ENCODE results near the gene CHST11.

Gene CHST11

GRCh38 chr12:104632724-104633201 lies 176.0 kb downstream of the CHST11 start:
- H3K27ac Mint-ChIP-seq, result no peak overlapping the region
- H3K9me3 Mint-ChIP-seq, result no peaks in the 10 kb centered on the region
- no peak overlapping the region for H3K4me3 Mint-ChIP-seq
- no peaks in the 10 kb centered on the region for H3K27me3 Mint-ChIP-seq
- peaks cover 32% of the 10 kb centered on the region for H3K4me1 Mint-ChIP-seq (ENCODE audit: low read depth)
- peaks cover 8% of the 10 kb centered on the region for H3K36me3 Mint-ChIP-seq (ENCODE audit: low read depth)

GRCh38 chr12:104634044-104634443 lies 177.3 kb downstream of the CHST11 start:
- no peaks in the 10 kb centered on the region for H3K27me3 Mint-ChIP-seq
- peaks cover 8% of the 10 kb centered on the region for H3K36me3 Mint-ChIP-seq (ENCODE audit: low read depth)
- peaks cover 45% of the 10 kb centered on the region for H3K4me1 Mint-ChIP-seq (ENCODE audit: low read depth)
- peak overlapping the region; percentile 26 for H3K27ac Mint-ChIP-seq
- no peaks in the 10 kb centered on the region for H3K9me3 Mint-ChIP-seq
- H3K4me3 Mint-ChIP-seq, result no peak overlapping the region

GRCh38 chr12:104634852-104635251 lies 178.1 kb downstream of the CHST11 start:
- no peak overlapping the region for H3K27ac Mint-ChIP-seq
- peaks cover 6% of the 10 kb centered on the region for H3K9me3 Mint-ChIP-seq
- peaks cover 15% of the 10 kb centered on the region for H3K36me3 Mint-ChIP-seq (ENCODE audit: low read depth)
- no peak overlapping the region for H3K4me3 Mint-ChIP-seq
- no peaks in the 10 kb centered on the region for H3K27me3 Mint-ChIP-seq
- H3K4me1 Mint-ChIP-seq (ENCODE audit: low read depth), result peaks cover 53% of the 10 kb centered on the region

- Mint-ChIP-seq H3K36me3 (ENCODE audit: low read depth) (peaks cover 23% of the 10 kb centered on the region), H3K27ac (no peak overlapping the region), H3K4me3 (no peak overlapping the region), H3K4me1 (ENCODE audit: low read depth) (peaks cover 60% of the 10 kb centered on the region), H3K9me3 (peaks cover 10% of the 10 kb centered on the region), H3K27me3 (no peaks in the 10 kb centered on the region)
Measured at GRCh38 chr12:104635607-104636343, 179.0 kb downstream of the CHST11 start.

GRCh38 chr12:104636496-104636895 lies 179.7 kb downstream of the CHST11 start:
- H3K27ac Mint-ChIP-seq, result peak overlapping the region; percentile 9
- peaks cover 10% of the 10 kb centered on the region for H3K9me3 Mint-ChIP-seq
- no peaks in the 10 kb centered on the region for H3K27me3 Mint-ChIP-seq
- H3K4me1 Mint-ChIP-seq (ENCODE audit: low read depth), result peaks cover 64% of the 10 kb centered on the region
- H3K4me3 Mint-ChIP-seq, result no peak overlapping the region
- peaks cover 23% of the 10 kb centered on the region for H3K36me3 Mint-ChIP-seq (ENCODE audit: low read depth)

- peaks cover 10% of the 10 kb centered on the region for H3K9me3 Mint-ChIP-seq
- H3K4me1 Mint-ChIP-seq (ENCODE audit: low read depth), result peaks cover 63% of the 10 kb centered on the region
- H3K36me3 Mint-ChIP-seq (ENCODE audit: low read depth), result peaks cover 23% of the 10 kb centered on the region
- H3K27ac Mint-ChIP-seq, result peak overlapping the region; percentile 65
- no peak overlapping the region for H3K4me3 Mint-ChIP-seq
- no peaks in the 10 kb centered on the region for H3K27me3 Mint-ChIP-seq
Measured at GRCh38 chr12:104637604-104638003, 180.9 kb downstream of the CHST11 start.

- H3K27ac Mint-ChIP-seq, result peak overlapping the region; percentile 75
- H3K9me3 Mint-ChIP-seq, result peaks cover 10% of the 10 kb centered on the region
- H3K36me3 Mint-ChIP-seq (ENCODE audit: low read depth), result peaks cover 23% of the 10 kb centered on the region
- no peaks in the 10 kb centered on the region for H3K27me3 Mint-ChIP-seq
- H3K4me1 Mint-ChIP-seq (ENCODE audit: low read depth), result peaks cover 63% of the 10 kb centered on the region
- peak overlapping the region; percentile 17 for H3K4me3 Mint-ChIP-seq
Measured at GRCh38 chr12:104638218-104638850, 181.6 kb downstream of the CHST11 start.

- Mint-ChIP-seq H3K9me3 (peaks cover 10% of the 10 kb centered on the region), H3K36me3 (ENCODE audit: low read depth) (peaks cover 20% of the 10 kb centered on the region), H3K4me3 (peak overlapping the region; percentile 17), H3K4me1 (ENCODE audit: low read depth) (peaks cover 68% of the 10 kb centered on the region), H3K27me3 (no peaks in the 10 kb centered on the region), H3K27ac (peak overlapping the region; percentile 75)
Measured at GRCh38 chr12:104638851-104639240, 182.1 kb downstream of the CHST11 start.

- Mint-ChIP-seq H3K27me3 (no peaks in the 10 kb centered on the region), H3K36me3 (ENCODE audit: low read depth) (peaks cover 17% of the 10 kb centered on the region), H3K27ac (peak overlapping the region; percentile 36), H3K4me3 (no peak overlapping the region), H3K4me1 (ENCODE audit: low read depth) (peaks cover 73% of the 10 kb centered on the region), H3K9me3 (peaks cover 10% of the 10 kb centered on the region)
Measured at GRCh38 chr12:104640956-104641355, 184.2 kb downstream of the CHST11 start.

- H3K4me3 Mint-ChIP-seq, result no peak overlapping the region
- H3K27ac Mint-ChIP-seq, result peak overlapping the region; percentile 28
- H3K9me3 Mint-ChIP-seq, result peaks cover 10% of the 10 kb centered on the region
- H3K36me3 Mint-ChIP-seq (ENCODE audit: low read depth), result peaks cover 25% of the 10 kb centered on the region
- no peaks in the 10 kb centered on the region for H3K27me3 Mint-ChIP-seq
- peaks cover 65% of the 10 kb centered on the region for H3K4me1 Mint-ChIP-seq (ENCODE audit: low read depth)
Measured at GRCh38 chr12:104641862-104642261, 185.1 kb downstream of the CHST11 start.

- H3K4me1 Mint-ChIP-seq (ENCODE audit: low read depth), result peaks cover 58% of the 10 kb centered on the region
- peaks cover 35% of the 10 kb centered on the region for H3K36me3 Mint-ChIP-seq (ENCODE audit: low read depth)
- H3K27ac Mint-ChIP-seq, result peak overlapping the region; percentile 72
- H3K27me3 Mint-ChIP-seq, result no peaks in the 10 kb centered on the region
- H3K9me3 Mint-ChIP-seq, result peaks cover 10% of the 10 kb centered on the region
- H3K4me3 Mint-ChIP-seq, result no peak overlapping the region
Measured at GRCh38 chr12:104643093-104643818, 186.5 kb downstream of the CHST11 start.

GRCh38 chr12:104643819-104644669 lies 187.3 kb downstream of the CHST11 start:
- Mint-ChIP-seq H3K4me3 (no peak overlapping the region), H3K27me3 (no peaks in the 10 kb centered on the region), H3K27ac (peak overlapping the region; percentile 72), H3K9me3 (peaks cover 10% of the 10 kb centered on the region), H3K4me1 (ENCODE audit: low read depth) (peaks cover 53% of the 10 kb centered on the region), H3K36me3 (ENCODE audit: low read depth) (peaks cover 35% of the 10 kb centered on the region)

- Mint-ChIP-seq H3K4me3 (no peak overlapping the region), H3K4me1 (ENCODE audit: low read depth) (peaks cover 28% of the 10 kb centered on the region), H3K36me3 (ENCODE audit: low read depth) (peaks cover 27% of the 10 kb centered on the region), H3K27me3 (no peaks in the 10 kb centered on the region), H3K9me3 (no peaks in the 10 kb centered on the region), H3K27ac (no peak overlapping the region)
Measured at GRCh38 chr12:104648756-104649155, 192.0 kb downstream of the CHST11 start.

GRCh38 chr12:104649217-104649824 lies 192.6 kb downstream of the CHST11 start:
- H3K27ac Mint-ChIP-seq, result no peak overlapping the region
- peaks cover 27% of the 10 kb centered on the region for H3K4me1 Mint-ChIP-seq (ENCODE audit: low read depth)
- no peaks in the 10 kb centered on the region for H3K9me3 Mint-ChIP-seq
- no peaks in the 10 kb centered on the region for H3K27me3 Mint-ChIP-seq
- H3K36me3 Mint-ChIP-seq (ENCODE audit: low read depth), result peaks cover 27% of the 10 kb centered on the region
- H3K4me3 Mint-ChIP-seq, result no peak overlapping the region
